Esophagus squamous epithelium (tissue), 5 donors: ENCODE results near the gene HOXA9. TPM values are rescaled to one million over a fixed set of nuclear protein-coding genes. Genes with fewer than 3 reads are reported as not detected.
A peak's percentile ranks its signal among the peaks of the same experiment; 100 is the strongest.

Experiments
- DNase-seq: peaks from one replicate; lab custom pipeline; 2025; lab: John Stamatoyannopoulos, UW
- H3K27ac ChIP-seq, 4 donors: fragments of 200-600 bp; sonication (generic); one replicate each; pipeline ENCODE4 v1.5.1; 2016 to 2019; ENCODE audit warnings: mild to moderate bottlenecking in 1 of 4
- H3K27me3 ChIP-seq, 4 donors: fragments of 200-600 bp; sonication (generic); 1 replicate in 3 of 4; 2 replicates in 1 of 4; pipeline versions ENCODE4 v1.5.1 to v1.6.0; 2017 to 2021; ENCODE audit warnings: antibody characterized with exemption in 1 of 4
- H3K36me3 ChIP-seq, 3 donors: fragments of 200-600 bp; sonication (generic); one replicate each; pipeline ENCODE4 v1.5.1; 2016 to 2019
- H3K4me1 ChIP-seq, 3 donors: fragments of 200-600 bp; sonication (generic); one replicate each; pipeline ENCODE4 v1.5.1; 2017 to 2019
- H3K4me3 ChIP-seq, 4 donors: fragments of 200-600 bp; sonication (generic); 1 replicate in 3 of 4; 2 replicates in 1 of 4; pipeline ENCODE4 v1.5.1; 2016 to 2019; ENCODE audit warnings: mild to moderate bottlenecking in 2 of 4, moderate library complexity in 1 of 4
- H3K9me3 ChIP-seq, 3 donors: fragments of 200-600 bp; sonication (generic); one replicate each; pipeline ENCODE4 v1.5.1; 2016 to 2019
- POLR2A ChIP-seq, 4 donors: fragments of 450-650 bp; IDR thresholded peaks; one replicate each; pipeline ENCODE4 v1.6.1; 2017; ENCODE audit warnings: antibody characterized with exemption in 4 of 4, mild to moderate bottlenecking in 4 of 4, moderate library complexity in 3 of 4
- WGBS, 2 donors: methylation state at CpG; one replicate each; pipeline ENCODE4 v1.1.5; 2018; 5-methylcytosine and 5-hydroxymethylcytosine counted together
- intact Hi-C: fragments of 100-400 bp; cut with DNase I; formaldehyde crosslinking; loops from one replicate; pipeline ENCODE4 v1.15.0; 2022
- total RNA-seq, 4 donors: library from RNA; depleted of rRNA; stranded (reverse); fragments of >200 nt; gene quantifications; one replicate each; pipeline ENCODE4 v1.1.0, GENCODE V29; 2016
- TF ChIP-seq, protein P1 (sequence below), 6 experiments: fragments of 450-650 bp in 4 of 6; fragments of 200-600 bp in 2 of 6; sonication (generic) in 2 of 6; IDR thresholded peaks; one replicate each; pipeline ENCODE4 v1.5.1; 2016 to 2019; ENCODE audit warnings: antibody characterized with exemption in 6 of 6, mild to moderate bottlenecking in 4 of 6, moderate library complexity in 4 of 6
- donor health status: DM: yes; HTN: yes; CAD: no.

Gene HOXA9
- total RNA-seq, 4 donors from 2014 or later: 0.57 to 1.1 TPM; not detected in 2

GRCh38 chr7:27154901-27155815 is 10.2 kb downstream of the HOXA9 start:
- H3K9me3 ChIP-seq: no peaks in the 10 kb centered on the region
- TF ChIP-seq, protein P1, sequence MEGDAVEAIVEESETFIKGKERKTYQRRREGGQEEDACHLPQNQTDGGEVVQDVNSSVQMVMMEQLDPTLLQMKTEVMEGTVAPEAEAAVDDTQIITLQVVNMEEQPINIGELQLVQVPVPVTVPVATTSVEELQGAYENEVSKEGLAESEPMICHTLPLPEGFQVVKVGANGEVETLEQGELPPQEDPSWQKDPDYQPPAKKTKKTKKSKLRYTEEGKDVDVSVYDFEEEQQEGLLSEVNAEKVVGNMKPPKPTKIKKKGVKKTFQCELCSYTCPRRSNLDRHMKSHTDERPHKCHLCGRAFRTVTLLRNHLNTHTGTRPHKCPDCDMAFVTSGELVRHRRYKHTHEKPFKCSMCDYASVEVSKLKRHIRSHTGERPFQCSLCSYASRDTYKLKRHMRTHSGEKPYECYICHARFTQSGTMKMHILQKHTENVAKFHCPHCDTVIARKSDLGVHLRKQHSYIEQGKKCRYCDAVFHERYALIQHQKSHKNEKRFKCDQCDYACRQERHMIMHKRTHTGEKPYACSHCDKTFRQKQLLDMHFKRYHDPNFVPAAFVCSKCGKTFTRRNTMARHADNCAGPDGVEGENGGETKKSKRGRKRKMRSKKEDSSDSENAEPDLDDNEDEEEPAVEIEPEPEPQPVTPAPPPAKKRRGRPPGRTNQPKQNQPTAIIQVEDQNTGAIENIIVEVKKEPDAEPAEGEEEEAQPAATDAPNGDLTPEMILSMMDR (IDR thresholded peaks at IDR 0.05): no peak
- TF ChIP-seq POLR2A (IDR thresholded peaks at IDR 0.05): no peak
- H3K27ac ChIP-seq: peak overlapping the region in 1 of 4 donors; percentile 71
- H3K4me3 ChIP-seq: peak overlapping the region in 3 of 4 donors; percentile 28 to 65 (median 51)
- intact Hi-C loops: loop anchor here (5.0 kb wide), 1 partner anchor 663 kb away; no protein-coding TSS in a partner anchor
- no peak for DNase-seq
- 6 to 7% methylated on average over 29 to 39 of the region's 48 CpGs for WGBS, 2 donors
- peaks cover 26 to 77% (median 35%) of the 10 kb centered on the region in 3 donors for H3K4me1 ChIP-seq
- H3K36me3 ChIP-seq: no peaks in the 10 kb centered on the region
- H3K27me3 ChIP-seq: peaks cover 19 to 100% (median 72%) of the 10 kb centered on the region in 4 donors

- H3K4me3 ChIP-seq: no peak overlapping the region
- no peak for DNase-seq
- peaks cover 22 to 76% (median 33%) of the 10 kb centered on the region in 3 donors for H3K4me1 ChIP-seq
- H3K9me3 ChIP-seq: no peaks in the 10 kb centered on the region
- 57 to 64% methylated on average over 10 of the region's 10 CpGs for WGBS, 2 donors
- peaks cover 18 to 100% (median 66%) of the 10 kb centered on the region in 4 donors for H3K27me3 ChIP-seq
- no peaks in the 10 kb centered on the region for H3K36me3 ChIP-seq
- TF ChIP-seq POLR2A (IDR thresholded peaks at IDR 0.05): no peak
- TF ChIP-seq, protein P1 (IDR thresholded peaks at IDR 0.05): no peak
- H3K27ac ChIP-seq: no peak overlapping the region
- intact Hi-C loops: loop anchor here (5.0 kb wide), 1 partner anchor 662 kb away; no protein-coding TSS in a partner anchor
Measured at GRCh38 chr7:27154369-27154768, 11.0 kb downstream of the HOXA9 start.

DNA sequence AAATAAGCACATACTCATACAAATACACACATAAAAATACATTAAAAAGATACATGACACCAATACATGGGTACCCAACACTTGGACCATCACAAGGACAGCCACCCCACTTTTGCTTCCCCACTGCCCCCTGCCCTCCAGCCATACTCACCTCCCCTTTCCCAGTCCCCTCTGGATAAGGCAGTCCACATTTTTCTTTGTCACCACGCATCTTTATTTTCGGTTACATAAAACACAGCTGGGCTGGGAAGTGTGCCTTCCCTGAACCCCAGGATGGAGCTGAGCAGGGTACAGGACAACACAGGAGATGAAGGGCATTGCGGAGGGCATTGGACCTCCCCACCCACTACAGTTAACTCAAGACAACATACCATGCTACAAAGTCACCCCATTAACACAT is 11.8 kb downstream of the HOXA9 start:
- peaks cover 15 to 100% (median 60%) of the 10 kb centered on the region in 4 donors for H3K27me3 ChIP-seq
- H3K4me3 ChIP-seq: no peak overlapping the region
- H3K9me3 ChIP-seq: no peaks in the 10 kb centered on the region
- DNase-seq: no peak
- intact Hi-C loops: loop anchor here (5.0 kb wide), 1 partner anchor 661 kb away; no protein-coding TSS in a partner anchor
- H3K4me1 ChIP-seq: peaks cover 23 to 79% (median 33%) of the 10 kb centered on the region in 3 donors
- H3K36me3 ChIP-seq: no peaks in the 10 kb centered on the region
- TF ChIP-seq, protein P1 (IDR thresholded peaks at IDR 0.05): no peak
- TF ChIP-seq POLR2A (IDR thresholded peaks at IDR 0.05): no peak
- no peak overlapping the region for H3K27ac ChIP-seq
- 79 to 87% methylated on average over 3 of the region's 3 CpGs for WGBS, 2 donors

GRCh38 chr7:27152816-27153442 is 12.4 kb downstream of the HOXA9 start:
- Histone ChIP-seq H3K9me3 (no peaks in the 10 kb centered on the region), H3K4me3 (peak overlapping the region in 3 of 4 donors; percentile 37 to 64 (median 46)), H3K4me1 (peaks cover 29 to 79% (median 38%) of the 10 kb centered on the region in 3 donors), H3K27me3 (peaks cover 12 to 100% (median 57%) of the 10 kb centered on the region in 4 donors), H3K36me3 (no peaks in the 10 kb centered on the region), H3K27ac (peak overlapping the region in 3 of 4 donors; percentile 7 to 30 (median 19))
- WGBS, 2 donors: 35 to 60% methylated on average over 12 to 14 of the region's 22 CpGs
- no peak for TF ChIP-seq POLR2A (IDR thresholded peaks at IDR 0.05)
- TF ChIP-seq, protein P1 (IDR thresholded peaks at IDR 0.05): no peak
- intact Hi-C loops: loop anchor here (5.0 kb wide), 1 partner anchor 661 kb away; no protein-coding TSS in a partner anchor
- no peak for DNase-seq
